Right cardiac atrium (tissue), 5 donors: ENCODE measurements around the gene ZNF593. TPM values are rescaled to one million over a fixed set of nuclear protein-coding genes. Genes with fewer than 3 reads are reported as not detected.
A peak's percentile ranks its signal among the peaks of the same experiment; 100 is the strongest.

Experiments
- ATAC-seq, 2 donors: fragments of 200-7000 bp; cut with Tn5 transposase; one replicate each; pipeline versions ENCODE4 v1.8.0 to v1.9.1; 2020; ENCODE audit warnings: moderate library complexity in 2 of 2, mild to moderate bottlenecking in 1 of 2
- DNase-seq, 3 donors: peaks; one replicate each; pipeline ENCODE4 v3.0.0-alpha.2; 2020
- H3K27ac ChIP-seq: one replicate; pipeline ENCODE4 v1.5.1; 2013; ENCODE audit warnings: mild to moderate bottlenecking, low read length, control low read depth, moderate library complexity
- H3K27me3 ChIP-seq: one replicate; pipeline ENCODE4 v1.6.1; 2013; ENCODE audit not compliant: control insufficient read depth, insufficient read depth
- H3K4me1 ChIP-seq: one replicate; pipeline ENCODE4 v1.6.1; 2013; ENCODE audit warnings: low read length; ENCODE audit not compliant: control insufficient read depth, insufficient read depth
- H3K4me3 ChIP-seq: one replicate; pipeline ENCODE4 v1.5.1; 2013; ENCODE audit warnings: low read length, control low read depth
- H3K9me3 ChIP-seq: one replicate; pipeline ENCODE4 v1.6.1; 2013; ENCODE audit warnings: low read length; ENCODE audit not compliant: control insufficient read depth
- WGBS: extraction: QIAGEN DNeasy Blood & Tissue Kit; methylation state at CpG from one replicate; pipeline ENCODE4 v1.1.7; 2013; 5-methylcytosine and 5-hydroxymethylcytosine counted together
- intact Hi-C, 4 donors: fragments of 100-400 bp; cut with DNase I; formaldehyde crosslinking; loops; one replicate each; pipeline versions ENCODE4 v1.11.0 to v1.14.0; 2022 to 2023
- polyA plus RNA-seq: library from polyadenylated mRNA; stranded (reverse); fragments of 200-250 nt; gene quantifications from one replicate; pipeline ENCODE4 v1.2.3, GENCODE V29; 2013
- total RNA-seq, 4 donors: library from RNA; stranded (reverse); fragmentation: NEBNext Ultra II Directional; extraction: Animal tissue kit (Norgen Biotek cat#: 25700); gene quantifications; one replicate each; pipeline ENCODE4 v1.2.1, GENCODE V29; 2021
- donor health status: healthy with polysubstance abuse.
- donor health status: DM: no; HTN: yes; CAD: no.
- donor health status: DM: no; HTN: no; CAD: no.
- donor health status: DM: no; HTN: yes; CAD: no; lungs with severe emphysema.
- donor health status: DM: yes; HTN: yes; CAD: no.

ZNF593 gene
- total and polyA plus RNA-seq, 5 donors, result 14.4 to 31.9 (median 23.1) TPM

GRCh38 chr1:26175346-26175745 lies 5.6 kb downstream of the ZNF593 start:
- 93% methylated on average over 8 of the region's 8 CpGs for WGBS
- Histone ChIP-seq H3K9me3 (no peaks in the 10 kb centered on the region), H3K4me3 (no peak overlapping the region), H3K27me3 (no peaks in the 10 kb centered on the region), H3K27ac (no peak overlapping the region), H3K4me1 (peaks cover 2% of the 10 kb centered on the region)
- no peak for ATAC-seq
- no peak for DNase-seq
- intact Hi-C loops, result no loop called here

- DNase-seq (no peak), ATAC-seq (peak; percentile 40 to 53)
These were observed 7.5 kb downstream of the ZNF593 start, which contains the start of gene CNKSR1 for GRCh38 chr1:26177182-26177684. CNKSR1 (plus strand) TSS chr1:26177491; CDS start chr1:26177548, 57 bp downstream.

GRCh38 chr1:26180010-26180506 lies 10.3 kb downstream of the ZNF593 start:
- Histone ChIP-seq H3K27ac (no peak overlapping the region), H3K9me3 (no peaks in the 10 kb centered on the region), H3K4me3 (no peak overlapping the region), H3K4me1 (no peaks in the 10 kb centered on the region), H3K27me3 (no peaks in the 10 kb centered on the region)
- 79% methylated on average over 4 of the region's 4 CpGs for WGBS
- intact Hi-C loops, result loop anchor here in 2 of 4 donors (10.0 kb wide), 1 partner anchor 145 kb away; no protein-coding TSS in a partner anchor
- DNase-seq (no peak), ATAC-seq (no peak)

More at GRCh38 chr1:26177182-26177684, 7.5 kb downstream of the ZNF593 start, which contains the start of gene CNKSR1:
- Histone ChIP-seq H3K4me3 (no peak within 1 kb of the TSS), H3K27ac (no peak within 1 kb of the TSS), H3K27me3 (no peaks in the 10 kb centered on the region), H3K9me3 (no peaks in the 10 kb centered on the region), H3K4me1 (no peaks in the 10 kb centered on the region)
- 42% methylated on average over 21 of the region's 21 CpGs for WGBS
- intact Hi-C loops, result no loop called here

DNA sequence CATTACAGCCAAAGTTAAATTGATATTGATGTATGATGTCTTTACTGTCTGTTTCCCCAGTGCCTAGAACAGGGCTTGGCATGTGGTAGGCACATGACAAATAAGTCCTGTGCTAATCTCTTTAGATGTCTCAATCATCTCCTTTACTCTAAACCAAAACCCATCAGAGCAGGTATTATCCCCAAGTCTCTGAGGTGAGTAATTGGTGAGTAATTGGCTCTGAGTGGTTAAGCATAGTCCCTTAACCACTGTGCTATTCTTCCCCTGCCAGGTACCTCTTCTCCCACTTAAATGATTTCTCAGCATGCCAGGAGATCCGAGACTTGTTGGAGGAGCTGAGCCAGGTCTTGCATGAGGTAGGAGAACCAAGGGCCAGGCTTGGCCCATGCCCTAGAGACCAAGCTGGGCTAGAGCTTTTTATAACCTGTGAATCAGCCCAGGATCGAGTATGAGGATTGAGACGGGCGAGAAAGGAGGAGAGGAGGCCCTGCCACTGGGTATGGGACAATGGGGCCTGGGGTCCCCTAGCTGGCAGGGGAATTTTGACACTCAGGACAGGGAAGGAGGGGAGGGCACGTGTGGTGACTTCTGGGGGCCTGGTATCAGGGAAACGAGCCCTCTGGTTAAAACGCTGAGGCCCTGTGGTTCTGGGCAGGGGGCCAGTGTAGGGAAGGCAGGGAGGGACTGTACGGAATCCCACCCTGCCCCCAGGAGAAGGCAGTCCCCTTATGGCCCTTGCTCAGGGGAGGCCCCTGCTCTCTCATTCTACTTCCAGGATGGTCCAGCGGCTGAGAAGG lies 12.1 kb downstream of the ZNF593 start:
- no peak for ATAC-seq
- Histone ChIP-seq H3K27ac (no peak overlapping the region), H3K27me3 (no peaks in the 10 kb centered on the region), H3K4me1 (no peaks in the 10 kb centered on the region), H3K9me3 (no peaks in the 10 kb centered on the region), H3K4me3 (no peak overlapping the region)
- 64% methylated on average over 9 of the region's 9 CpGs for WGBS
- intact Hi-C loops, result loop anchor here in 2 of 4 donors (10.0 kb wide), 1 partner anchor 143 kb away; no protein-coding TSS in a partner anchor
- no peak for DNase-seq

- no peak for ATAC-seq
- Histone ChIP-seq H3K27ac (no peak overlapping the region), H3K4me1 (no peaks in the 10 kb centered on the region), H3K9me3 (no peaks in the 10 kb centered on the region), H3K4me3 (no peak overlapping the region), H3K27me3 (no peaks in the 10 kb centered on the region)
- WGBS, result 84% methylated on average over 7 of the region's 7 CpGs
- no peak for DNase-seq
- intact Hi-C loops, result loop anchor here in 2 of 4 donors (10.0 kb wide), 1 partner anchor 142 kb away; no protein-coding TSS in a partner anchor
These were observed 12.6 kb downstream of the ZNF593 start for GRCh38 chr1:26182383-26182696.

DNA sequence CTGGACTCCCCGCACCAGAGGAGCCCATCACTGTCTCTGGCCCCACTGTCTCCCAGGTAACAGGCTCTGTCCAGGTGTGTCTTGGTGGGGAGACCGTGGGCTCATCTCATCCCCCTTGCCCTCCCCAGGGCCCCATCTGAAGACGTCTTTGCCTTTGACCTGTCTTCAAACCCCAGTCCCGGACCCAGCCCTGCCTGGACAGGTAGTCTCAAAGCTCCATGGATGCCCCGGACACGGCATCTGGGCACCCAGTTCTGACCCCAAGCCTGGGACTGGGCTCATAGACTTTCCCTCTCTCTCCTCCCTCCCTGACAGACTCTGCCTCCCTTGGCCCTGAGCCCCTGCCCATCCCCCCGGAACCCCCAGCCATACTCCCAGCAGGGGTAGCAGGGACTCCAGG lies 14.4 kb downstream of the ZNF593 start:
- intact Hi-C loops, result loop anchor here in 2 of 4 donors (10.0 kb wide), 1 partner anchor 141 kb away; no protein-coding TSS in a partner anchor
- Histone ChIP-seq H3K4me1 (no peaks in the 10 kb centered on the region), H3K27me3 (no peaks in the 10 kb centered on the region), H3K27ac (no peak overlapping the region), H3K4me3 (no peak overlapping the region), H3K9me3 (no peaks in the 10 kb centered on the region)
- 91% methylated on average over 7 of the region's 7 CpGs for WGBS
- DNase-seq (no peak), ATAC-seq (no peak)

- intact Hi-C loops, result loop anchor here in 2 of 4 donors (10.0 kb wide), 1 partner anchor 140 kb away; no protein-coding TSS in a partner anchor
- Histone ChIP-seq H3K4me1 (no peaks in the 10 kb centered on the region), H3K27ac (no peak overlapping the region), H3K9me3 (no peaks in the 10 kb centered on the region), H3K27me3 (no peaks in the 10 kb centered on the region), H3K4me3 (no peak overlapping the region)
- ATAC-seq (no peak), DNase-seq (peak in 1 of 3 donors; percentile 22)
- 94% methylated on average over 21 of the region's 21 CpGs for WGBS
These were observed 15.2 kb downstream of the ZNF593 start for GRCh38 chr1:26184883-26185282.

DNA sequence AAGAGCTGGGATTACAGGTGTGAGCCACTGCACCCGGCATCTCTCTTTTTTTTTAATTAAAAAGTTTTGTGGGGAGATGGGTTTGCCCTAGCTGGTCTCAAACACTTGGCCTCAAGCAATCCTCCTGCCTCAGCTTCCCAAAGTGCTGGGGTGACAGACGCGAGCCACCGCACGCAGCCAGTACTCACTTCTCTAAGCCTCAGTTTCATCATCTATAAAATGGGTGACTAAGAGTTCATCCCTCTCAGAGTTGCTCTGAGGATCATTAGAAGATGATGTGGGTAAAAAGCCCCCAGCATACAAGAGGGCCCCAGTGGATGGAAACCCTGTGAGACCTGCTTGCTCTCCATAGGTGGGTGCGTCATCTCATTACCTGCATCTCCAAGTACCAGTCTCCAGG lies 18.2 kb downstream of the ZNF593 start:
- no peaks in the 10 kb centered on the region for H3K9me3 ChIP-seq
- H3K27ac ChIP-seq, result no peak overlapping the region
- no peaks in the 10 kb centered on the region for H3K27me3 ChIP-seq
- ATAC-seq (no peak), DNase-seq (no peak)
- no peaks in the 10 kb centered on the region for H3K4me1 ChIP-seq
- 94% methylated on average over 6 of the region's 6 CpGs for WGBS
- H3K4me3 ChIP-seq, result no peak overlapping the region
- intact Hi-C loops, result loop anchor here in 2 of 4 donors (10.0 kb wide), 1 partner anchor 137 kb away; no protein-coding TSS in a partner anchor

DNA sequence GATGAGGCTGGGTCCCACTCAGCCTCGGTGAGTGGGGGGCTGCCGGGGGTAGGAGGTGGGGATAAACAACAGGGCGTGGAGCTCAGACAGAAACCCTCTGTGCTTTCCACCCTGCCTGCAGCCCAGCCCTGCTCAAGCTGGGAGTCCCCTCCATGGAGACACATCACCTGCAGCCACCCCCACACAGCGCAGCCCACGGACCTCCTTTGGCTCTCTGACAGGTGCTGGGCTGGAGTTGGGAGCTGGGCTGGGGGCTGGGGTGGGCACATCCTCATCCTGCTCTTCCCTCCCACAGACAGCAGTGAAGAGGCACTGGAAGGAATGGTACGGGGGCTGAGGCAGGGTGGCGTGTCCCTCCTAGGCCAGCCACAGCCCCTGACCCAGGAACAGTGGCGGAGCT lies 18.8 kb downstream of the ZNF593 start:
- no peaks in the 10 kb centered on the region for H3K4me1 ChIP-seq
- intact Hi-C loops, result loop anchor here in 2 of 4 donors (10.0 kb wide), 1 partner anchor 136 kb away; no protein-coding TSS in a partner anchor
- peak in 1 of 2 donors; percentile 14 for ATAC-seq
- H3K9me3 ChIP-seq, result no peaks in the 10 kb centered on the region
- DNase-seq, result no peak
- no peak overlapping the region for H3K27ac ChIP-seq
- WGBS, result 95% methylated on average over 8 of the region's 8 CpGs
- H3K27me3 ChIP-seq, result no peaks in the 10 kb centered on the region
- no peak overlapping the region for H3K4me3 ChIP-seq

DNA sequence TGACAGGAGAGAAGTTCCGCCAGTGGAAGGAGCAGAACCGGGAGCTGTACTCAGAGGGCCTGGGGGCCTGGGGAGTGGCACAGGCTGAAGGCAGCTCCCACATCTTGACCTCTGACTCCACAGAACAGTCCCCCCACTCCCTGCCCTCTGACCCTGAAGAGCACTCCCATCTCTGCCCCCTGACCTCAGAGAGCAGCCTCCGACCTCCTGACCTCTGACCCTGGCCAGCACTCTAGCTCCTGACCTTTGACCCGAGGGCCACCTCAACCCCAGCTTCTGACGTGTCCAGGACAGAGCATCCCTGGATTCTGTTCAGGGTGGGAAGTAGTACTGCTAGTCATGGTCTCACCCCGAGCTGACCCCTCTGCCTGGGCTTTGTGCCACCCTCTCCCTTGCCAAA lies 19.6 kb downstream of the ZNF593 start:
- WGBS, result 73% methylated on average over 6 of the region's 6 CpGs

GRCh38 chr1:26189751-26190275 lies 20.1 kb downstream of the ZNF593 start:
- Histone ChIP-seq H3K27ac (no peak overlapping the region), H3K27me3 (no peaks in the 10 kb centered on the region), H3K4me3 (no peak overlapping the region), H3K9me3 (no peaks in the 10 kb centered on the region), H3K4me1 (no peaks in the 10 kb centered on the region)
- ATAC-seq (no peak), DNase-seq (no peak)
- intact Hi-C loops, result loop anchor here in 2 of 4 donors (10.0 kb wide), 1 partner anchor 135 kb away; no protein-coding TSS in a partner anchor
- 81% methylated on average over 7 of the region's 7 CpGs for WGBS

More for the DNA sequence above, 19.6 kb downstream of the ZNF593 start:
- Histone ChIP-seq H3K27me3 (no peaks in the 10 kb centered on the region), H3K4me3 (no peak overlapping the region), H3K4me1 (no peaks in the 10 kb centered on the region), H3K27ac (no peak overlapping the region), H3K9me3 (no peaks in the 10 kb centered on the region)
- no peak for DNase-seq
- intact Hi-C loops, result loop anchor here in 2 of 4 donors (10.0 kb wide), 1 partner anchor 135 kb away; no protein-coding TSS in a partner anchor
- ATAC-seq, result peak in 1 of 2 donors; percentile 20
